ENCODE data around the gene AMDHD2. TPM values are rescaled to one million over a fixed set of nuclear protein-coding genes. Genes with fewer than 3 reads are reported as not detected.
"Not testable (repeated sequence)": the region's sequence is repeated elsewhere in the genome, so short reads cannot be mapped to it uniquely, and the experiment has no call there.

AMDHD2 gene
- total RNA-seq, 1 experiment from 2014 or later, result 25.9 TPM

- not testable (repeated sequence) for H3K9me3 ChIP-seq, H3K27me3 ChIP-seq, H3K4me3 ChIP-seq, DNase-seq
- H3K36me3 ChIP-seq, result peaks cover 22% of the 10 kb centered on the region
Measured at GRCh38 chr16:2533142-2533755, 13.1 kb downstream of the AMDHD2 start.

GRCh38 chr16:2533912-2534311 lies 13.7 kb downstream of the AMDHD2 start:
- peaks cover 17% of the 10 kb centered on the region for H3K36me3 ChIP-seq
- DNase-seq, result no peak
- H3K9me3 ChIP-seq, result no peaks in the 10 kb centered on the region

GRCh38 chr16:2534335-2534734 lies 14.2 kb downstream of the AMDHD2 start:
- not testable (repeated sequence) for H3K4me3 ChIP-seq, H3K9me3 ChIP-seq, DNase-seq, H3K27me3 ChIP-seq
- peaks cover 13% of the 10 kb centered on the region for H3K36me3 ChIP-seq

More at GRCh38 chr16:2533912-2534311, 13.7 kb downstream of the AMDHD2 start:
- Histone ChIP-seq H3K4me3 (no peak overlapping the region), H3K27me3 (no peaks in the 10 kb centered on the region)

DNA sequence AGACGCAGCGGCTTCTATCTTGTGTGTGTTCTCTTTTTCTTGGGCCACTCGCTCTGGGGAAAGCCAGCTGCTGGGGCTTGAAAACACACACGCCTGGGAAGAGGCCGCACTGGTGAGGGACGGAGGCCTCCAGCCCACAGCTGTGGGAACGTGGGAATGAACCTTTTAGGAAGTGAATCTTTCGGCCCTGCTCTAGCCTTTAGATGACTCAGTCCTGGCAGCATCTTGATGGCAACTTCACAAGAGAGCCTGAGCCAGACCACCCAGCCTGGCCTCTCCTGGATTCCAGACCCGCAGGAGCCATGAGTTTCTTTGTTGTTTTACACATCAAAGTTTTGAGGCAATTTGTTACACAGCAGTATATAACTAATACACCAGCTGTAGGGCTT lies 15.4 kb downstream of the AMDHD2 start:
- Histone ChIP-seq H3K9me3 (no peaks in the 10 kb centered on the region), H3K4me3 (no peak overlapping the region), H3K27me3 (no peaks in the 10 kb centered on the region), H3K36me3 (peaks cover 6% of the 10 kb centered on the region)
- DNase-seq, result peak; percentile 67

- H3K36me3 ChIP-seq, result peaks cover 3% of the 10 kb centered on the region
- DNase-seq, result peak; percentile 96
- H3K9me3 ChIP-seq, result no peaks in the 10 kb centered on the region
- H3K27me3 ChIP-seq, result no peaks in the 10 kb centered on the region
- H3K4me3 ChIP-seq, result peak within 1 kb of the TSS; percentile 62
Measured at GRCh38 chr16:2537451-2538379, 17.5 kb downstream of the AMDHD2 start, which contains the start of gene PDPK1. Gene PDPK1 (plus strand): TSS chr16:2538021. CDS start chr16:2538113, 92 bp downstream.

GRCh38 chr16:2539192-2539844 lies 19.1 kb downstream of the AMDHD2 start:
- DNase-seq, H3K36me3 ChIP-seq, H3K27me3 ChIP-seq, H3K9me3 ChIP-seq: not testable (repeated sequence)
- H3K4me3 ChIP-seq, result peak overlapping the region; percentile 45; the same call in 1 of the 2 replicates

- not testable (repeated sequence) for H3K9me3 ChIP-seq, H3K27me3 ChIP-seq, H3K36me3 ChIP-seq, H3K4me3 ChIP-seq, DNase-seq
Measured at GRCh38 chr16:2539845-2540458, 19.8 kb downstream of the AMDHD2 start.

- H3K9me3 ChIP-seq, DNase-seq, H3K27me3 ChIP-seq, H3K36me3 ChIP-seq, H3K4me3 ChIP-seq: not testable (repeated sequence)
Measured at GRCh38 chr16:2540912-2541311, 20.7 kb downstream of the AMDHD2 start.

DNA sequence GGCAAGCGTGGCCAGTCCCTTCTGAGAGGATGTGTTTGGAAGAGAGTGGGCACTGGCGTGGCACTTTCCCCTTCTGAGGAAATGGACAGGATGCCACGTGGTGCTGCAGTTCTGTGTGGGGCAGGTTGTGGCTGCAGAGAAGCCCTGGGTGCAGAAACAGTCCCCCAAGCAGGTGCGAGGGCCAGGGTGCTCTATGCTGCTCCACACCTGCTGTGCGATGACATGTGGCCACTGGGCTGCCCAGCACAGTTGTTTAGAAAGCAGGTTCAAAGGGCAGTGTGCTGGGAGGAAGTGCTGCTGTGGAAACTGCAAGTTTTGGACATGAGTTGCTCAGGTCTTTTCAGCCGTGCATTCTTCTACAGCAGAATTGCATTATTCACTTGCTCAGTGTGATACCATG lies 21.2 kb downstream of the AMDHD2 start:
- H3K9me3 ChIP-seq, H3K4me3 ChIP-seq, H3K36me3 ChIP-seq, H3K27me3 ChIP-seq, DNase-seq: not testable (repeated sequence)

DNA sequence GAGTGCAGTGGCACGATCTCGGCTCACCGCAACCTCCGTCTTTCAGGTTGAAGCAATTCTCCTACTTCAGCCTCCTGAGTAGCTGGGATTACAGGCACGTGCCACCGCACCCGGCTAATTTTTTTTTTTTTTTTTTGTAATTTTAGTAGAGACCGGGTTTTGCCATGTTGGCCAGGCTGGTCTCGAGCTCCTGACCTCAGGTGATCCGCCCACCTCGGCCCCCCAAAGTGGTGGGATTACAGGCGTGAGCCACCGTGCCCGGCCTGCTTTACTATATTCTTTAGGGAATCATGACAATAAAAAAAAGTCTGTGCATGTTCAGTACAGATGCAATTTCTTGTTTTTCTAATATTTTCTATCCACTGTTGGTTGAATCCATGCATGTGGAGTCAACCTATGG lies 23.6 kb downstream of the AMDHD2 start:
- DNase-seq, H3K9me3 ChIP-seq, H3K36me3 ChIP-seq, H3K4me3 ChIP-seq, H3K27me3 ChIP-seq: not testable (repeated sequence)

- DNase-seq, H3K36me3 ChIP-seq, H3K9me3 ChIP-seq, H3K4me3 ChIP-seq, H3K27me3 ChIP-seq: not testable (repeated sequence)
Measured at GRCh38 chr16:2550283-2550878, 30.2 kb downstream of the AMDHD2 start.

DNA sequence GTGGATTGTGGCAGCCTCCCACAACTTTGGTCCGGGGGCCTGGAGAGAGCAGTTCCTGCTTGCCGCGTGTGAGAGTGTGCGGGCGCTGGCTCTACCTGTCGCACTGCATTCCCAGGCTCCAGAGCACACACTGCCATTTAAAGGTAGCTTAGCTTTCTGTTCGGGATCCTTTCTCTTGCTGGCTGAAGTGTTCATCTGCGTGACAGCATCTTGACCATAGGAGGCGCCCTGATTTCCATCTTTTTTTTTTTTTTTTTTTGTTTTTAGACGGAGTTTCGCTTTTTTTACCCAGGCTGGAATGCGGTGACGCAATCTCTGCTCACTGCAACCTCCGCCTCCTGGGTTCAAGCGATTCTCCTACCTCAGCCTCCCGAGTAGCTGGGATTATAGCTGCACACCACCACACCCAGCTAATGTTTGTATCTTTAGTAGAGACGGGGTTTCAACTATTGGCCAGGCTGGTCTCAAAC lies 31.3 kb downstream of the AMDHD2 start:
- DNase-seq, H3K9me3 ChIP-seq, H3K27me3 ChIP-seq, H3K4me3 ChIP-seq, H3K36me3 ChIP-seq: not testable (repeated sequence)

- H3K36me3 ChIP-seq, H3K4me3 ChIP-seq, H3K27me3 ChIP-seq, H3K9me3 ChIP-seq, DNase-seq: not testable (repeated sequence)
Measured at GRCh38 chr16:2554709-2555425, 34.7 kb downstream of the AMDHD2 start.

DNA sequence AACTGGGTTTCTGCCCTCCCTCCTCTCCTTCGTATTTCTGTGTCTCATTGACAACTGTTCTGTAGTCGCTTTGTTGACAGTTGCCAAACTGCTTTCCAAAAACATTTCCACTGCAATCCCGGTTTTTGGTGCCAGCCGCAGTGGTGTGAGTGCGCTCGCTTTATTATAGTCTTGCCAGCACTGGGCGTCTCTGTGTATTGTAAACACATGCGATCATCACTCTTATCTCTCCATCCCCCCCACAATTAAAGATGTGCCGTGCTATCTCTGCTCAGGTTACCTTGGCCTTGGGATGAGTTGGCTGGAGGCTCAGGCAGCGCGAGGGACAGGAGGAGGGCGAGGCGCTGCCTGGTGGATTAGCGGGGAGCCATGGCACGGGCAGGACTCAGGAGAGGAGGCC lies 37.0 kb downstream of the AMDHD2 start:
- H3K27me3 ChIP-seq, H3K4me3 ChIP-seq, H3K9me3 ChIP-seq, DNase-seq, H3K36me3 ChIP-seq: not testable (repeated sequence)

DNA sequence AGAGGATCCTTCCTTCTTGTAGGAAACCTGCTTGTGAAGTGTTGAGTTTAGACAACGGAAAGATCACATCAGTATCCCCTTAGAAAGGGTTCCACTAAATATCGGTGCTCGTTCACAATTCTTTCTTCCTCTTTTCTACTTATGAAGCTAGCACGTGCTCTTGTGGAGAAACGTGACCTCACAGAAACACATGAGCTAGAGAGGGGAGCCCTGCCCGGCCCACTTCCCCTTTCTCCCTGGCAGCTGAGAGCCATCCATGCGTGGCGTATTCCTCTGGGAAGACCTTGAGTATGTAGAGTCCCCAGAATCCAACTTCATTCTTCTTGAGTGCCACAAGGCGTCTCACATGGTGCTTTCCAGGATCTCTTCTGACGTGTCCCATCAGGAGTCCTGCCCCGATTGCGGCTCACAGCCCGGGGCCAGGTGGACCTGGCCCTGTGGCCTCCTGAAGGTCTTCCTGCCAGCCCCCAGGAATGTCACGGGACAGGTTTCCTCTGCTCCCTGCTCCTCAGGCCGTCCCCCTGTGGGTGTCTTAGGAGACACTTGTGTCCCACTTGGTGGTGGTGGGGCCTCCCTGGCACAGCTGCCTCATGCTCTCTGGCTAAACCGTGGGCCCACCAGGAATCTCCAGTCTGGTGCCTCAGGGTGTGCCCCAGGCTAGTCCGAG lies 40.1 kb downstream of the AMDHD2 start:
- not testable (repeated sequence) for H3K9me3 ChIP-seq, H3K36me3 ChIP-seq, H3K27me3 ChIP-seq, DNase-seq, H3K4me3 ChIP-seq

GRCh38 chr16:2560798-2561133 lies 40.6 kb downstream of the AMDHD2 start:
- H3K9me3 ChIP-seq, H3K36me3 ChIP-seq, H3K27me3 ChIP-seq, H3K4me3 ChIP-seq: not testable (repeated sequence)
- peak; percentile 63 for DNase-seq

Measured in MG63 (cell line).